Sigmoid colon (tissue), 3 donors: ENCODE results near the gene HACL1.

ENCODE experiments used
- CTCF ChIP-seq, 4 experiments: fragments of 450-650 bp in 3 of 4; fragments of 200-600 bp in 1 of 4; IDR thresholded peaks; one replicate each; pipeline ENCODE4 v1.5.1; 2016 to 2019; ENCODE audit warnings: antibody characterized with exemption in 4 of 4, mild to moderate bottlenecking in 3 of 4, moderate library complexity in 2 of 4
- POLR2A ChIP-seq, 2 donors: fragments of 450-650 bp; IDR thresholded peaks; one replicate each; pipeline ENCODE4 v1.6.1; 2016; ENCODE audit warnings: antibody characterized with exemption in 2 of 2, mild to moderate bottlenecking in 2 of 2, moderate library complexity in 2 of 2

GRCh38 chr3:15634671-15635070 lies 33.3 kb upstream of the HACL1 start:
- TF ChIP-seq CTCF (IDR thresholded peaks at IDR 0.05), result no peak
- TF ChIP-seq POLR2A (IDR thresholded peaks at IDR 0.05), result no peak
